ENCODE measurements around the gene MAPKAP1.

- TF ChIP-seq POLR2AphosphoS5 (IDR thresholded peaks at IDR 0.05; ENCODE audit: borderline replicate concordance, low read depth, low read length), result no peak
- no peak for TF ChIP-seq EZH2 (IDR thresholded peaks at IDR 0.05)
These were observed 73.8 kb downstream of the MAPKAP1 start for GRCh38 chr9:125633116-125633745.
